ENCODE measurements around the gene GRID2.

DNA sequence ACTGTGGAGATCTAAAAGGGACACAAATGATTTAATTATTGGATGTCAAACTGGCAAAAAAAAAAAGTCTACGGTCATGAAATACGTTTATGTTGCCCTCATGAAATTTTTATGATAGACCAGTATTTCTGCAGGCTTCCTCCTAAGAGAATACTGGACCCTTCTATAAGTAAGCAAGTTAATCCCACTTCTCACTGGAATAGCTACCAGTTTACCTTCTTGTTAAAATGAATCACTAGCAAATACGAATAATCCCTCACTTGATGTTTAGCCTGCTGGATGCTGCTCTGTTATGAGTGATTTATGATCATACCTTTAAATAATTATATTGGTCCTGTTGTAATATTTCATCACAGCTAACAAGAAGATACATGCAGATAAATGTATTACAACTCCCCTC is 39.6 kb upstream of the GRID2 start:
- TF ChIP-seq, protein P1, sequence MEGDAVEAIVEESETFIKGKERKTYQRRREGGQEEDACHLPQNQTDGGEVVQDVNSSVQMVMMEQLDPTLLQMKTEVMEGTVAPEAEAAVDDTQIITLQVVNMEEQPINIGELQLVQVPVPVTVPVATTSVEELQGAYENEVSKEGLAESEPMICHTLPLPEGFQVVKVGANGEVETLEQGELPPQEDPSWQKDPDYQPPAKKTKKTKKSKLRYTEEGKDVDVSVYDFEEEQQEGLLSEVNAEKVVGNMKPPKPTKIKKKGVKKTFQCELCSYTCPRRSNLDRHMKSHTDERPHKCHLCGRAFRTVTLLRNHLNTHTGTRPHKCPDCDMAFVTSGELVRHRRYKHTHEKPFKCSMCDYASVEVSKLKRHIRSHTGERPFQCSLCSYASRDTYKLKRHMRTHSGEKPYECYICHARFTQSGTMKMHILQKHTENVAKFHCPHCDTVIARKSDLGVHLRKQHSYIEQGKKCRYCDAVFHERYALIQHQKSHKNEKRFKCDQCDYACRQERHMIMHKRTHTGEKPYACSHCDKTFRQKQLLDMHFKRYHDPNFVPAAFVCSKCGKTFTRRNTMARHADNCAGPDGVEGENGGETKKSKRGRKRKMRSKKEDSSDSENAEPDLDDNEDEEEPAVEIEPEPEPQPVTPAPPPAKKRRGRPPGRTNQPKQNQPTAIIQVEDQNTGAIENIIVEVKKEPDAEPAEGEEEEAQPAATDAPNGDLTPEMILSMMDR (IDR thresholded peaks at IDR 0.05): no peak
- no peak for TF ChIP-seq POLR2AphosphoS5 (IDR thresholded peaks at IDR 0.05)
- TF ChIP-seq POLR2A (IDR thresholded peaks at IDR 0.05): no peak
- no peak for TF ChIP-seq EP300 (IDR thresholded peaks at IDR 0.05; ENCODE audit: low read depth)

All from transverse colon (tissue), 4 donors.